ENCODE data around the gene JARID2. TPM values are rescaled to one million over a fixed set of nuclear protein-coding genes. Genes with fewer than 3 reads are reported as not detected.
A peak's percentile ranks its signal among the peaks of the same experiment; 100 is the strongest.

Gene JARID2
- total and polyA plus RNA-seq, 10 of the 15 experiments (the other 5 are each of a cell fraction or from before 2014, with no cell fraction given), result 4.2 to 21.6 (median 11.7) TPM

GRCh38 chr6:15246217-15246665 is 372 bp downstream of the JARID2 start (continued):
- 0 out of 2 replicates have a peak, but pooled peaks have one; percentile 5 for TF ChIP-seq CHD4 (IDR thresholded peaks at IDR 0.05)
- no peak for TF ChIP-seq NR2F1 (conservative IDR thresholded peaks at IDR 0.05)
- TF ChIP-seq MEF2B (IDR thresholded peaks at IDR 0.05; ENCODE audit: partially characterized antibody, poor library complexity, severe bottlenecking), result no peak
- TF ChIP-seq, protein P1, sequence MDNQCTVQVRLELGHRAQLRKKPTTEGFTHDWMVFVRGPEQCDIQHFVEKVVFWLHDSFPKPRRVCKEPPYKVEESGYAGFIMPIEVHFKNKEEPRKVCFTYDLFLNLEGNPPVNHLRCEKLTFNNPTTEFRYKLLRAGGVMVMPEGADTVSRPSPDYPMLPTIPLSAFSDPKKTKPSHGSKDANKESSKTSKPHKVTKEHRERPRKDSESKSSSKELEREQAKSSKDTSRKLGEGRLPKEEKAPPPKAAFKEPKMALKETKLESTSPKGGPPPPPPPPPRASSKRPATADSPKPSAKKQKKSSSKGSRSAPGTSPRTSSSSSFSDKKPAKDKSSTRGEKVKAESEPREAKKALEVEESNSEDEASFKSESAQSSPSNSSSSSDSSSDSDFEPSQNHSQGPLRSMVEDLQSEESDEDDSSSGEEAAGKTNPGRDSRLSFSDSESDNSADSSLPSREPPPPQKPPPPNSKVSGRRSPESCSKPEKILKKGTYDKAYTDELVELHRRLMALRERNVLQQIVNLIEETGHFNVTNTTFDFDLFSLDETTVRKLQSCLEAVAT (IDR thresholded peaks at IDR 0.05), result 0 out of 2 replicates have a peak, but pooled peaks have one; percentile 89
- no peak for TF ChIP-seq ZBED1 (IDR thresholded peaks at IDR 0.05; ENCODE audit: borderline replicate concordance)
- no peak for TF ChIP-seq ZBTB33 (IDR thresholded peaks at IDR 0.05)
- TF ChIP-seq BCL11A (IDR thresholded peaks at IDR 0.05; ENCODE audit: low read depth, low read length), result no peak
- no peak for TF ChIP-seq BCLAF1 (IDR thresholded peaks at IDR 0.05)
- no peak for TF ChIP-seq SREBF1 (IDR thresholded peaks at IDR 0.05; ENCODE audit: low read length)
- TF ChIP-seq ATF3 (IDR thresholded peaks at IDR 0.05; ENCODE audit: borderline replicate concordance, extremely low read depth, low read depth, low read length), result no peak
- TF ChIP-seq ZNF24 (IDR thresholded peaks at IDR 0.05), result no peak
- TF ChIP-seq, protein P2, sequence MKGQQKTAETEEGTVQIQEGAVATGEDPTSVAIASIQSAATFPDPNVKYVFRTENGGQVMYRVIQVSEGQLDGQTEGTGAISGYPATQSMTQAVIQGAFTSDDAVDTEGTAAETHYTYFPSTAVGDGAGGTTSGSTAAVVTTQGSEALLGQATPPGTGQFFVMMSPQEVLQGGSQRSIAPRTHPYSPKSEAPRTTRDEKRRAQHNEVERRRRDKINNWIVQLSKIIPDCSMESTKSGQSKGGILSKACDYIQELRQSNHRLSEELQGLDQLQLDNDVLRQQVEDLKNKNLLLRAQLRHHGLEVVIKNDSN (IDR thresholded peaks at IDR 0.05; ENCODE audit: borderline replicate concordance, extremely low read length, insufficient read depth, low read depth, low read length), result no peak
- TF ChIP-seq YY1 (IDR thresholded peaks at IDR 0.05; ENCODE audit: low read depth, low read length), result no peak
- peak; percentile 51; the same call in 1 of the 2 replicates for TF ChIP-seq PML (IDR thresholded peaks at IDR 0.05; ENCODE audit: low read length)
- TF ChIP-seq, protein P3, sequence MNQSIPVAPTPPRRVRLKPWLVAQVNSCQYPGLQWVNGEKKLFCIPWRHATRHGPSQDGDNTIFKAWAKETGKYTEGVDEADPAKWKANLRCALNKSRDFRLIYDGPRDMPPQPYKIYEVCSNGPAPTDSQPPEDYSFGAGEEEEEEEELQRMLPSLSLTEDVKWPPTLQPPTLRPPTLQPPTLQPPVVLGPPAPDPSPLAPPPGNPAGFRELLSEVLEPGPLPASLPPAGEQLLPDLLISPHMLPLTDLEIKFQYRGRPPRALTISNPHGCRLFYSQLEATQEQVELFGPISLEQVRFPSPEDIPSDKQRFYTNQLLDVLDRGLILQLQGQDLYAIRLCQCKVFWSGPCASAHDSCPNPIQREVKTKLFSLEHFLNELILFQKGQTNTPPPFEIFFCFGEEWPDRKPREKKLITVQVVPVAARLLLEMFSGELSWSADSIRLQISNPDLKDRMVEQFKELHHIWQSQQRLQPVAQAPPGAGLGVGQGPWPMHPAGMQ (IDR thresholded peaks at IDR 0.05; ENCODE audit: borderline replicate concordance), result no peak
- no peak for TF ChIP-seq FOXM1 (IDR thresholded peaks at IDR 0.05; ENCODE audit: low read depth, low read length)
- no peak for TF ChIP-seq MTA2 (IDR thresholded peaks at IDR 0.05; ENCODE audit: low read depth)
- TF ChIP-seq, protein P4, sequence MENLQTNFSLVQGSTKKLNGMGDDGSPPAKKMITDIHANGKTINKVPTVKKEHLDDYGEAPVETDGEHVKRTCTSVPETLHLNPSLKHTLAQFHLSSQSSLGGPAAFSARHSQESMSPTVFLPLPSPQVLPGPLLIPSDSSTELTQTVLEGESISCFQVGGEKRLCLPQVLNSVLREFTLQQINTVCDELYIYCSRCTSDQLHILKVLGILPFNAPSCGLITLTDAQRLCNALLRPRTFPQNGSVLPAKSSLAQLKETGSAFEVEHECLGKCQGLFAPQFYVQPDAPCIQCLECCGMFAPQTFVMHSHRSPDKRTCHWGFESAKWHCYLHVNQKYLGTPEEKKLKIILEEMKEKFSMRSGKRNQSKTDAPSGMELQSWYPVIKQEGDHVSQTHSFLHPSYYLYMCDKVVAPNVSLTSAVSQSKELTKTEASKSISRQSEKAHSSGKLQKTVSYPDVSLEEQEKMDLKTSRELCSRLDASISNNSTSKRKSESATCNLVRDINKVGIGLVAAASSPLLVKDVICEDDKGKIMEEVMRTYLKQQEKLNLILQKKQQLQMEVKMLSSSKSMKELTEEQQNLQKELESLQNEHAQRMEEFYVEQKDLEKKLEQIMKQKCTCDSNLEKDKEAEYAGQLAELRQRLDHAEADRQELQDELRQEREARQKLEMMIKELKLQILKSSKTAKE (IDR thresholded peaks at IDR 0.05; ENCODE audit: low read depth, poor library complexity, severe bottlenecking), result peak; percentile 7
- TF ChIP-seq SREBF2 (IDR thresholded peaks at IDR 0.05; ENCODE audit: low read length), result no peak
- TF ChIP-seq SMAD1 (IDR thresholded peaks at IDR 0.05; ENCODE audit: low read depth, partially characterized antibody), result no peak
